OCI-LY1 (cell line): ENCODE data around the gene WFS1.

ENCODE experiments used
- CTCF ChIP-seq: fragments of 200-600 bp; sonication (generic), shearing (Covaris generic); IDR thresholded peaks from 2 replicates; pipeline ENCODE4 v1.5.1; 2017; ENCODE audit warnings: mild to moderate bottlenecking, antibody characterized with exemption, low read length, moderate library complexity, mixed read lengths
- EZH2 ChIP-seq: fragments of 200-600 bp; sonication (generic), shearing (Covaris generic); IDR thresholded peaks from 2 replicates; pipeline ENCODE4 v1.8.0; 2017; ENCODE audit warnings: borderline replicate concordance, mixed run types, mild to moderate bottlenecking, antibody characterized with exemption, low read length, moderate library complexity, mixed read lengths

- TF ChIP-seq CTCF: no peak
- no peak for TF ChIP-seq EZH2
These were observed 58.9 kb downstream of the WFS1 start for GRCh38 chr4:6328526-6328925.
